Myocyte (in vitro differentiated cells): ENCODE results near the gene ENPEP. TPM values are rescaled to one million over a fixed set of nuclear protein-coding genes. Genes with fewer than 3 reads are reported as not detected.

Experiments used
- DNase-seq: peaks from one replicate; pipeline ENCODE4 v3.0.0-alpha.2; 2012; ENCODE audit warnings: low read depth
- total RNA-seq: library from RNA; depleted of rRNA; stranded (reverse); fragments of >200 nt; gene quantifications from 2 replicates; pipeline ENCODE4 v1.2.3, GENCODE V29; 2014

Gene ENPEP
- total RNA-seq, 1 donor from 2014 or later, result 3.1 TPM

DNA sequence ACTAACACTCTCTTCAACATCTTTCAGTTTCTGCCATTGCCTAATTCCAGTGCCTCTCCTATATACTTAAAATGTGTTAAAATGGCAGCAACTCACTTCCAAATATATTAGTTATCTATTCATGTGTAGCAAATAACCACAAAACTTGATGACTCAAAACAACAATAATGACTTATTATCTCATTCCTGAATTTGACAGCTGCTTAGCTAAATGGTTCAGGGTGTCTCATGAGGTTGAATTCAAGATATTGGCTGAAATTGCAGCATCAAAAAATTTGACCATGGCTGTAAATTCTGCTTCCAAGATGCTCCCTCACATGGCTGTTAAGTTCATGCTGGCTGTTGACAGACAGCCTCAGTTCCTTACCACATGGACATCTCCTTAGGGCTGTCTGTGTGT, 121.6 kb downstream of the ENPEP start:
- peak; percentile 47 for DNase-seq

DNA sequence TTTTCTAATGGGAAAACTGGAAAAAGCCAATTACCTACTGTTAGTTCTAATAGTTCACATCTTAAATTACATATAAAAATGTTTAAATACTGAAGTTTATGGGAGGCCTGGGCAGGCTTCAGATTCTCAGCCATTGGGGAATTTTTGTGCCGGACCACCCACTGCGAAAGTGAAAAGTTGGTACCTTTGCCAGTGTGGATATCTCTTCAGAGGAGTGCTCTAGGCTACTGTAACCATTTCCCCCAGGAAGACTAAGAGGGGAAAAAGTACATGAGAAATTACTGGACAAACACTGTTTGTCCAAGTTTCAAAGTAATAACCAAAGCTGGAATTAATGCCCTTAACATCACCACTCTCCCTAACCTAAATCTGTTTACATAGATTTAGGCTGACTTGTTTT, 126.1 kb downstream of the ENPEP start:
- no peak for DNase-seq

DNA sequence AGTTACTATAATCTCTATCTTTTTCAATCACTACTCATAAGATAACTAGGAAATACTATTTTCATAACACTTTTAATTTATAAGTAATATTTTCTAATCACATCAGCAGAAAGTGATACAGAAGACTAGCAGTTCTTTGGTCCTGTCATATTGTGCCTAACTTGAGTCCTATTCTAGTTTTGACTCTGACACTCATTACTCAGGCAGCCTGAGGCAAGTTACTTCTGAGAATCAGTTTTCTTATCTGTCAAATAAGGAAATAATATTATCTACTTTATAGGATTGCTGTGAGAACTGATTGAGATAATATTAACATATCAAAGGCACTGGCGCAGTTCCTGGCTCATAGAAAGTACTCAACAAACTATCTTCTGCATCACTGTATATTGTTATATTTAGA, 129.1 kb downstream of the ENPEP start:
- DNase-seq, result no peak

DNA sequence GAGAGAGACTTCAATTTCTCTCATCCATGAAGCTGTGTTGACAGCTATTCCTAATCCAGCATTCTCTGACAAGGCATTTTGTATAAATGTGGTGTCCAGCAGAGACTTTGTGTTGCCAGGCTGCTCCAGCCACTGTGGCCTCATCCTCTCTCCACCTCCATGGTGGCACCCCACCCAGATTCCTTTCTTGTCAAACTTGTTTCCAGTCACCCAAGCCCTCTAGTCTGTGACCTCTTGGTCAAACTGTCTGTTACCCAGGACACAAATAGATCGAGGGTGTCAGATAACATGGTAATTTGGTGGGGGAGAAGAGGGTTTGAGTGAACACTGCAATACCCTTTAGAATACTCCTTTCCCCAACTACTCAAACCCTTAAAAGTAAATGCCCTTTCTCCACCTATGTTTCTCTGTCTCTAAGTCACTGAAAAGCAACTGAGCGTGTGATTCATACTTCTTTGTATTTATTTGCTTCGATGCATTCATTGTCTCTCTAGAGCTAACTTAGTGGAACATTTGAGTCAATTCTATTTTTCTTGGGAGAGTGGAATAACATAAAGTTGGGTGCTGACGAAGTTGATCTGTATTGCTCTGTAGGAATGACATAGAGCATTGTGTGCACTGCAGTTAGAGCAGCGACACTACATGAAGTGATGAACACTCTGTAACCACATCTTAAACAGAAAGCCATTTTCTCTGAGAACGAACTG, 133.2 kb downstream of the ENPEP start:
- DNase-seq, result peak; percentile 83

DNA sequence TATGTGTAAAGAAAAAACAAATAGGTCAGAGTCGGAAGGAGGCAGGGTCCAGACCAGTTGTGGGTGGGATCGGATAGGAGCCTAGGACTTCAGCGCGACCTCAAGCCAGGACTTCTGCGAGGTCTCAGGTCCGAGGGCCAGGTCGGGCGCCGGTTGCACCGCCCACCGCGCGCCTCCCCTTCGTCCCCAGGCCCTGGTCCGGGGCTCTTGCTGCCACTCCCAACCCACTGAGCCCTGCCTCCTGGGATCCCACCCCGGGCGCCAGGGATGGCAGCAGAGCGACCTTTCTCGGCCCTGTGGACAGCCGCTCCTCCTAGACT, 134.6 kb downstream of the ENPEP start:
- no peak for DNase-seq

DNA sequence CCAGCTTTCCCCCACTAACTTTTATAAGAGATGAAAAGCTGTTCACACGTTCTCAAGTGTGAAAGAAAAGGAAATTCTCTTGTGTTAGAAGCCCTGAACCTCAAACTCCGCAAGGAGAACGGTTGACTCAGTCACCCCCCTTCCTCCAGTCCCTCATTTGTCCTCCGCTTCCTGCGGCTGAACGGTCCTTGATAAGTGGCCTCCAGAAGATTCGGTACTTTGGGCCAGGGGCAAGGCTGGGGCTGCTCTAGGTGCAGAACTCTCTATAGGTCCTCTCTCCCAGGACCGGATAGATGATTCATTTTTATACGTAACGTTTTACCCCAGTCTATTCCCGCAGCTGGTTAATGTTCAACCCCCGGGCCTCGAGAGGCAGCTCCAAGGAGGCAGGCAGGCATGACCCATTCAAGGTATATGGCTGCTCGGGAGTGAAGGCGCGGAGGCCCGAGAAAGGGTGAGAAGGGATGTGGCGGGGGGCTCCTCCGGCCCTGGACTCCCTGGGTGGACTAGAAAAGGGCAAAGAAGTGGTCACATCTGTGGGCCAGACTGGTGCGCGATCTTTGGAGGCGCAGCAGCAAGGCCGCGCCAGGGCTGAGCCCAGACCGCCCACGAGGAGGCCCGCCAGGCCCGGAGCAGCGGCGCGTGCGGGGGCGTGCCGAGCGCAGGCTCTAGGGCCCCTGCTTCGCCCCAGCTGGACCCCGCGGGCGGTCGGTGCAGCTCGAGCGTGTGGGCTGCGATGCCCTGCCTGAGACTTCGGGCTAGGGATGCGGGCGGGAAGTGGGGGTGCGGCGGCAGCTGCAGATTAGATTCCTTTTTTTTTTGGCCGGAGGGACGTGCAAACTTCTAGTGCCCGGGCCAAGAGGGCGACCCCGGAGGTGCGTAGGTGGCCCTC, 135.2 kb downstream of the ENPEP start:
- DNase-seq, result no peak

DNA sequence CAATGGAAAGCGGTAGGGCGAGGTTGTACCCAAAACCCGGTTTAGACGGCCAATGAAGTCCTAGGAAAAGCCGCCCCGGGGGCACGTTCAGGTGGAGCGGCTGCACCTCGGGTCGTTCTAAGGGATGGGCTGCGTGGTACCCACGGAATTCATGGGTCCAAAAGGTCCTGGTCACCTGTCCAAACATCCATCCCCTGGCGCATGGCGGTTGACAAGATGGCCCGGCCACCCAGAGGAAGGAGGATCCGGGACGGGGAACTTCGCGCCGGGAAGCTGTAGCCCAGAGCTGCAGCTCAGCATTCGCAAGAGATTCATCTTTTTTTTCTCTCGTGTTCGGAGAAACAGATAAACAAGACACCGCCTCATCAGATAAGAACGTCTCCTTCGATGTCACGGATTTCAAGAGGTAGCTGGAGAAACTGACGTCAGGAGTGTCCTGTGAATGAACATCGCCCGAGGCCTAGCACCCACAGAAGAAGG, 136.1 kb downstream of the ENPEP start:
- no peak for DNase-seq

DNA sequence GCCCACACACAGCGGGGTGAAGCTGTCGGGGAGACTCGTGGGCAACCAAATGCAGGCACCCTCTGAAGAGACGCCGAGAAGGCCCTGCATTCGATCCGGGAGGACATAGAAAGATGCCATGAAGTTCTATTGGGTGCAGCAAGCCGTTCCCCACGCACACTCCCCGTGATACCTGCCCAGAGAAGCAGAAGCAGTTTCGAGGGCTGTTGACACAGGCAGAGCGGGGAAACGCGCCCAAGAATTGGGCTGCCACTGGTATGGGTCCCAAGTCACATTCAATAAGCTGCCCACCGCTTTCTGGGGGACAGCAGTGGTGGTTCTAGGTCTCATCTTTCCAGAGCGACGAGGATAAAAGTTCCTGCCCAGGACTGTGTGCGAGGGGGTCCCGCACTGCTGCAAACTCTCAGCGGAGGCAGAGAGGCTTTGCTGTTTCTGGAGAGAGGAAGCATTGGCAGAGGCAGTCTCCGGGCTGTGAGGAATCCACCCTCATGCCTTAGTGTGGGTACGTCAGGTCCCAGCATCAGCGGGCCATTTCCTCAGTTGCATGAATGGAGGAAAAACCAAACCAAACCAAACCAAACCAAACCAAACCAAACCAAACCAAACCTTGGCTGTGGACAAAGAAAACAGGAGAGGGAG, 136.8 kb downstream of the ENPEP start:
- DNase-seq, result no peak

DNA sequence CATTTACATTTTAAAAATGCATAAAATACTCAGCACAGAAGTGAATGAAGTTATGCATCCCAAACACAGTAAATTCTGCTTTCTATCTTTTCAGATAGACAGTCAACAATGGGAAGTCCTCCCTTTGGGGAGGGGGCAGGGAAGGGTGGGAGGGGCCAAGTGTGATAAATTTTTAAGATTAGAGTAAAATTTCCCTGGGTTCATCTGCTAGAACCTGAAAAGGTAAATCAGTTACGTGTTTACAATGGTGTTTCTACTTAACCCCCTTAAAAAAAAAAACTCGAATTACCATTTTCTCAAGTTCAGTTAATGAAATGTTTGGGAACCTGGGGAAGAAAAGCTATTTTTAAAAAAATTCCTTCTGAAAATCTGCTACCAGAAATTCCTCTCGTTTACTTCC, 137.8 kb downstream of the ENPEP start:
- no peak for DNase-seq

DNA sequence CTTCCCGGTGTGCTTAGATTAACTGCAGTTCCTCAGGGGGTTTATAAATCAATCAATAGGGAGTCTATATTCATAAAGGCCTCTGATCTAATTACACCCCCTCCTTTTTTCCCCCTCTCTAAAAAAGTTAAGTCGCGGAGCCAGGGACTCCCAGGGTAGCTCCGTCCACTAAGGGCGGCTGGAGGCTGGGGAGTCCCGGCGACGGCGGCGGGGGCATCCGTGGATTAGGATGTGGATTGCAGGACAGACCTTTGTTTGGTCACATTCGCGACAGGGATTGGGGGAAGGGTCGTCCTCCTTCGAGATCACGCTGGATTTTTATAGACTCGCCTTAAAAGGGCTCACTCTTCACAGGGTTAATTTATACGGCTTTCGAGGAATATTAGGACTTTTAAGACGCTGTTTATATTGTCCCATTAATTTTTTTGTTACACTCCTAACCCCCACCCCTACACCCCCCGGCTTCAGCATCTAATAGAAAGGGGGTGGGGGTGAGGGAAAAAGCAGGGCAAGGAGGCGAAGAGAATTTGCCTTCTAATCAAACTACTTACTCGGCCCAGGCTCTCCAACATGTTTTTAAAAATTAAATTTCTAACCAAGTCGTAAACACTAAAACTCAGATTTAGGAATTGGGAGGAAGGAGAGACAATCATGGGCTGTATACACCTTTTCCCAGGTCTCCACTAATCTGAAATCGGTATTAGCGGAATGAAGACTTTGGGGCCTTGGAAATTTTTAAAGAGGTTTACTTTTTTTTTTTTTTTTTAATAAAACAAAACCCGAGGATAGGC, 138.4 kb downstream of the ENPEP start:
- no peak for DNase-seq

Other genes with a start within 250 kb of the ENPEP start
- gene PITX2, start 146.9 kb downstream of the ENPEP start, total RNA-seq, result 66.1 and 140 TPM in 2 replicates